GM19043 (cell line): Measurements from ENCODE around the gene USB1.
"Not testable (repeated sequence)": the region's sequence is repeated elsewhere in the genome, so short reads cannot be mapped to it uniquely, and the experiment has no call there.

ENCODE experiments used
- ATAC-seq: cut with Tn5 transposase; IDR thresholded peaks from one replicate; pipeline ENCODE4 v1.9.1; 2021; ENCODE audit warnings: low read depth; ENCODE audit not compliant: unreplicated experiment

Gene USB1

DNA sequence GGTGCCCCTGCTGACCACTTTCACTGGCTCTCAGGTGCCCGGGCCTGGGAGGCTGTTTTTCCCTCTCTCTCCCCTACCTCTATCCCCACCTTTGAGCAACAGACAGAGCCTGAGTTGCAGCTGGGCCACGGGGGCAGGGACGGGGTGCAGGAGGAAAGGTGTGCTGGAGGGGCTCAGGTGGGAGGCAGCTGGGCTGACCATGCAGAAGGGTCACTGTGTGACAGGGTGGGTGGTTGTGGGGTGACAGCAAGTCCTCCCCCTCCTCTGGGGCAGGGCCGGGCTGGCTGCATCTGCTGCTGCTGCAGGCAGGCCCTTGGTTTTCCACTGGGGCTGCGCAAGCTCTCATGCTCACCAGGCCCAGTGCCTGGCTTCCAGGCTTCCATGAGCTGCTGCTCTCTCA is 7.3 kb upstream of the USB1 start:
- ATAC-seq: no peak

DNA sequence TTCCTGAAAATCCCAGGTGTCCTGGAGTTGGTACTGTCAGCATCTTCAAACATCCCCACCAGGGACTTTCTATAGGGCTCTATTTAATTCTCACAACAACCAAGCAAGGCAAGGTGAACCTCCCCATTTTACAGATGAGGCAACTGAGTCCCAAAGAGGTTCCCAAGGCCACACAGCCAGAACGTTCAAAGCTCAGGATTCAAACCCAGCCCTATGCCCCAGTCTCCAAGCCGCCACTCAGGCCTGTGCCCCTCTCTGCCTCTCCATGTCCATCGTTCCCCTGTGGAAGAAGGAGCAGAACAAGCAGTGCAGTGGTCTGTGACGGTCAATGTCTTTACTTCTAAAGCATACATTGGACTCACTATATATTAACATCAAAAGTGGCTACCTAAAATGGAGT is 6.8 kb upstream of the USB1 start:
- no peak for ATAC-seq

GRCh38 chr16:57994778-57995177 is 6.4 kb upstream of the USB1 start:
- ATAC-seq: peak; percentile 64

- ATAC-seq: no peak
Measured at GRCh38 chr16:57995721-57996405, 5.3 kb upstream of the USB1 start.

- no peak for ATAC-seq
Measured at GRCh38 chr16:57996406-57997175, 4.6 kb upstream of the USB1 start.

GRCh38 chr16:57997176-57997527 is 4.1 kb upstream of the USB1 start:
- ATAC-seq: no peak

- ATAC-seq: no peak
Measured at GRCh38 chr16:57997528-57998265, 3.5 kb upstream of the USB1 start.

DNA sequence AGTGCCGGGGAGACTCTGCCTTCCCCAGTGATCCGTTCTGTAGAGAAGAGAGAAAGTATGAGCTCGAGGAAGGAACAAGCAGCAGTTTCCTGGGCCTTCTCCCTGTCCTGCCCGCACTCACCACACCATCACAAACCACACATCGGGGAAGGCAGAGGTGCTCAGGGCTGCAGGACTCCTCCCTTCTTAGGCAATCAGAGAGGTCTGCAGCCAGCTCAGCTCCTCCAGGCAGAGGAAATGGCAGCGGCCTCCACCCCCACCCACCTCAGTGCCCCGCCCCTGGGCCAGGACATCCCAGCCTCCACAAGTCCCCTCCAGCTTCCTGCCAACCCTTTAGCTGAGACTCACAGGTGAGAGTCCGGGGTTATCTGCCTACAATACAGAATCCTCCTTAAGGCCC is 2.7 kb upstream of the USB1 start:
- no peak for ATAC-seq

GRCh38 chr16:57998992-57999365 is 2.2 kb upstream of the USB1 start:
- ATAC-seq: no peak

DNA sequence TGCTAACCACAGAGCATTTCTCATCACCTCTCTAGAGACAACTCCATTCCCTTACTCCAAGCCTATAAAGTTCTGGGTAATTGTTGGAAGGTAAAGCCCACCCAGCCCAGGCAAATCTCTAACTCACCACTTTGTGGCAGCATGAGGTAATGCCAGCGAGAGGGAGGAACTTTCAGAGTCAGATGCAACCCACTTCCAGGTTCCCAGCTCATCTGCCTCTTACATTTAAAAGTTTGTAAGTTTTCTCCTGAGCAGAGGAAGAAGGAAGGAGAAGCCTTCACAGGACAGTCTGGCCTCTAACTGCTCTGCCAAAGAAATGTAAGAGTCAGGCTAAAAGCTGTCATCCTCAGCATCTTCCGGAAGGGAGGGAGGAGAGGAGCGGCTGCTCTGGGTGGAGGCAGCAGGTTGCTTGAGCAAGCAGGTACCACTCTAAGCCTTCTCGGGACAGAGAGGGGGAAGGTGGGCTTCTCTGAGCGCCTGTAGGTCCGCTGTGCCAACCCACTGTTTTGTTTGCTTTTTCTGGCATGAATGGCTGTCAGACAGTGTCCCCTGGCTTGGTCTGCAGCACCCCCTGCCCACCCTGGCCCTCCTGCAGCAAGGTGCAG is 1.7 kb upstream of the USB1 start:
- ATAC-seq: no peak

DNA sequence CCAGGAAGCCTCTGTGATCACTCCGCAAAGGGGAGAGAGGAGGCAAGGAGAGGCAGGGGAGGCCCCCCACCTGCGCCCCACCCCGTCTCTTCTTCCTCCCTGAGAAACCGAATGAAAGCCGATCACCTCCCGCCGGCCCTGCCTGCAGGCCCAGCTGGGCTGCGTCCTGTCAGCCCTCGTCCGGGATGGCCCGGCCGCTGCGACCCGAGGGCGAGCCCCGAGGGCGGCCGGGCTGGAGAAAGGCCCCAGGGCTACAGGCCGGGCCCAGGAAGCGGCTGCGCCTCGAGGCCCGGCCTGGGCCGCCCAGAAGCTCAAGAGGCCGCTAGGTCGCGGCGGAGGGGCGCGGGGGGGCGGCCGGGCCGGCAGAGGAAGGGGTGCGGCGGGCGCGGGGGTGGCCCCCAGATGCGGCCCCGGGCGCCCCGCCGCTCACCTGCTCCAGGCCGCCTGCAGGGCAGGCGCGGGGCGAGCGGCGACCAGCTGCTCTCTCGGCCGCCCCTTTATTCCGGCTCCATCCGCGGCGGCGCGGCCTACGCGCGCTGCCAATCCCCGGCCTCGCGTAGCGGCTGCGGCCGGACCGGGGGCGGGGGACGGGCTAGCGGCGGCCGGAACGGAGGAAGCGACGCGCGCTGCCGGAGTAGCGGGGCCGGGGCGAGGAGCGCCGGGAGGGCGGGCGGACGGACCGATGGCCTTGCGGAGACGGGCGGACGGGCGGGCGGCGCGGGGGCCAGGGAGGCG is 1.1 kb upstream of the USB1 start, which contains the start of gene ZNF319:
ZNF319 (minus strand) TSS at position 702 of the 735 bp plus-strand sequence. CDS start 2,407 bp downstream, outside the sequence.
- peak; percentile 6 for ATAC-seq

GRCh38 chr16:58001781-58002415 is 691 bp downstream of the USB1 start:
- no peak for ATAC-seq

DNA sequence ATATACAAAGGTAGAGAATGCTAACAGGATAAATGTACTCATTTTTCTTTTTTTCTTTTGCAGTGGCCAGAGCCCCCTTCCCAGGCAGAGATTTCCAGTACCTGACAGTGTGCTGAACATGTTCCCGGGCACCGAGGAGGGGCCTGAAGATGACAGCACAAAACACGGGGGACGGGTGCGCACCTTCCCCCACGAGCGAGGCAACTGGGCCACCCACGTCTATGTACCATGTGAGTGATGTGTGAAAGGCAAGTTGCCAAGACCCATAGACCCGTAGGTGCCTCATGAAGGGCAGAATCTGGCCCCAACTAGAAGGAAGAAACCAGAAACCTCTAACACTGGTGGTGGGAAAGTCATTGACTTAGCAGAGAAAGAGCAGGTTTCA is 1.2 kb downstream of the USB1 start:
- no peak for ATAC-seq

DNA sequence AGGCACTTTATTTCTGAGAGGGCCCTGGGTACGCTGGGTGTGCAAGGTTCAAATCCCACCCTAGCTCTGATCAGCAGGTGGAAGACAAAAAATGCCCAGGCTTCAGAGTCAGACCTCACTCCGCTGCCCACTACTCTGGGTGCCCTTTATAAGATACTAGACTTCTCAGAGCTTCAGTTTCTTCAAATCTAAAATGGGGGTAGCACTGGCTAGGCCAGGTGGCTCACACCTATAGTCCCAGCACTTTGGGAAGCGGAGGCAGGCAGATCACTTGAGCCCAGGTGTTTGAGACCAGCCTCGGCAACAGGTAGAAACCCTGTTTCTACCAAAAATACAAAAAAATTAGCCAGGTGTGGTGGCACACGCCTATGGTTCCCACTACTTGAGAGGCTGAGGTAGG is 1.7 kb downstream of the USB1 start:
- no peak for ATAC-seq

GRCh38 chr16:58004736-58005135 is 3.5 kb downstream of the USB1 start:
- ATAC-seq: not testable (repeated sequence)

DNA sequence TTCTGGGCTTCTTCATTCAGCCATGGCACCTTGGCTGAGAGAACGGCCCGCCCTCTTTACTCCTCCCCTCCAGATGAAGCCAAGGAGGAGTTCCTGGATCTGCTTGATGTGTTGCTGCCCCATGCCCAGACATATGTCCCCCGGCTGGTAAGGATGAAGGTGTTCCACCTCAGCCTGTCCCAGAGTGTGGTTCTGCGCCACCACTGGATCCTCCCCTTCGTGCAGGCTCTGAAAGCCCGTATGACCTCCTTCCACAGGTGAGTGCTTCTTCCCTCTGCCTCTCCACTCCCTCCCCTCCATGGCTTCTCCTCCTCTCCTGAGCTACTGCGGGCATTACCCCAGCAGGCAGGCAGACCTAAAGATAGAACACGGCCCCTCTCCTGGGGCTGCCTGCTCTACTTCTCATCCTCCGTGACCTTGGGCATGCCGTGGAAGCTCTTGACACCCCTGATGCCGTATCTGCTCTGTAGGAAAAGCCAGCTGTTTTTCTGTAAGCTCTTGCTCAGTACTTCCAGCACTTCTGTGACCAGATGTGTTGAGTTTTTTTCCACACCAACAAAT is 8.7 kb downstream of the USB1 start:
- ATAC-seq: no peak

GRCh38 chr16:58010886-58011285 is 9.7 kb downstream of the USB1 start:
- no peak for ATAC-seq

- ATAC-seq: no peak
Measured at GRCh38 chr16:58011652-58012051, 10.4 kb downstream of the USB1 start.

GRCh38 chr16:58012481-58012880 is 11.3 kb downstream of the USB1 start:
- no peak for ATAC-seq
